Activated CD4-positive, alpha-beta T cell treated with anti-CD3 and anti-CD28 coated beads, Interleukin-2, amount 10 ng/mL, durations not matched to agents 24 days and 14 days (primary cell): ENCODE results near the gene UBA52. TPM values are rescaled to one million over a fixed set of nuclear protein-coding genes. Genes with fewer than 3 reads are reported as not detected.
A peak's percentile ranks its signal among the peaks of the same experiment; 100 is the strongest.

Experiments
- DNase-seq: peaks from one replicate; pipeline ENCODE4 v3.0.0; 2022
- H3K27ac Mint-ChIP-seq: one replicate; pipeline ENCODE4 v1.8.0; 2022; ENCODE audit warnings: mild to moderate bottlenecking, mixed read lengths
- H3K27me3 Mint-ChIP-seq: one replicate; pipeline ENCODE4 v1.8.0; 2022; ENCODE audit warnings: mixed read lengths
- H3K36me3 Mint-ChIP-seq: one replicate; pipeline ENCODE4 v1.8.0; 2022; ENCODE audit warnings: low read depth, mild to moderate bottlenecking, mixed read lengths
- H3K4me1 Mint-ChIP-seq: one replicate; pipeline ENCODE4 v1.8.0; 2021; ENCODE audit warnings: mixed read lengths
- H3K4me3 Mint-ChIP-seq: one replicate; pipeline ENCODE4 v1.8.0; 2022; ENCODE audit warnings: mild to moderate bottlenecking, moderate library complexity, mixed read lengths
- H3K9me3 Mint-ChIP-seq: one replicate; pipeline ENCODE4 v1.8.0; 2021; ENCODE audit warnings: mixed read lengths
- intact Hi-C: fragments of 100-400 bp; cut with micrococcal nuclease; formaldehyde crosslinking; loops from one replicate; pipeline ENCODE4 v1.15.1; 2023
- total RNA-seq: library from RNA; stranded (reverse); gene quantifications from 2 replicates; pipeline ENCODE4 v1.2.3, GENCODE V29; 2022

UBA52 gene
- total RNA-seq, 1 donor from 2014 or later, result 1,604 TPM

DNA sequence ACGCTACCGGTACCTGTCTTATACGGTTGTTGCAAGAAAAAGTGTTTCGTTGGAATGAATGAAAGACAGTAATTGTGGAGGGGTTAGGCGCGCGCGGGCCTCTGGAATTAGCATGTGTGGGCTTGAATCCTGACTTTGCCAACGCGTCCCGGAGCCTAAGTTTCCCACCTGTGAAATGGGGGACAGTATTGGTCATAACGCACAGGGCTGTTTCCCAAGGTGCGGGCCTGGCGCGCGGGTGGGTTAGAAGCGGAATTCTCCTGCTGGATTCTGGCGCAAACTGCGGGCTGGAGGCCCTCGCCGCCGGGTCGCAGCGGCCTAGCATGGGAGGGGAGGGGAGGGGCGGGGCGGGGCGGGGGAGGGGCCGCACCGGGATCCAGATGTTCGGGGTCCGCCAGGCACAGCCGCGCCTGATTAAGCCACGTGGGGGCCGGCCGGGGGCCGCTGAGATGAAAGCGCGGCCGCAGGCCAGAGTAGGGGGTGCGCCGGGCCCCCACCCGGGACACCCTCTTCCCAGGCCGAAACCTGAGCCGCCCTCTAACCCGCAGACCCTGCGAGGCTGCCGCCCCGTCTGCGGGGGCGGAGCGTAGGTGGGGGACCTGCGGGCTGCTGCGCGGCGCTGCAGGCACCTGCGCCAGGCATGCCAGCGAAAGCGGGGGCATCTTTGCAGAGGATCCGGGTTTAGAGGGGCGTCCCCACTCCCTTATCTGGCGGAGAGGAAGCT, 39.8 kb downstream of the UBA52 start:
- H3K36me3 Mint-ChIP-seq, result peaks cover 1% of the 10 kb centered on the region
- no peak overlapping the region for H3K27ac Mint-ChIP-seq
- no peaks in the 10 kb centered on the region for H3K9me3 Mint-ChIP-seq
- H3K27me3 Mint-ChIP-seq, result peaks cover 78% of the 10 kb centered on the region
- intact Hi-C loops, result loop anchor here (5.0 kb wide), 1 partner anchor 181 kb away; the partner anchor contains the start of gene COMP
- H3K4me1 Mint-ChIP-seq, result peaks cover 9% of the 10 kb centered on the region
- no peak for DNase-seq
- peak overlapping the region; percentile 75 for H3K4me3 Mint-ChIP-seq

DNA sequence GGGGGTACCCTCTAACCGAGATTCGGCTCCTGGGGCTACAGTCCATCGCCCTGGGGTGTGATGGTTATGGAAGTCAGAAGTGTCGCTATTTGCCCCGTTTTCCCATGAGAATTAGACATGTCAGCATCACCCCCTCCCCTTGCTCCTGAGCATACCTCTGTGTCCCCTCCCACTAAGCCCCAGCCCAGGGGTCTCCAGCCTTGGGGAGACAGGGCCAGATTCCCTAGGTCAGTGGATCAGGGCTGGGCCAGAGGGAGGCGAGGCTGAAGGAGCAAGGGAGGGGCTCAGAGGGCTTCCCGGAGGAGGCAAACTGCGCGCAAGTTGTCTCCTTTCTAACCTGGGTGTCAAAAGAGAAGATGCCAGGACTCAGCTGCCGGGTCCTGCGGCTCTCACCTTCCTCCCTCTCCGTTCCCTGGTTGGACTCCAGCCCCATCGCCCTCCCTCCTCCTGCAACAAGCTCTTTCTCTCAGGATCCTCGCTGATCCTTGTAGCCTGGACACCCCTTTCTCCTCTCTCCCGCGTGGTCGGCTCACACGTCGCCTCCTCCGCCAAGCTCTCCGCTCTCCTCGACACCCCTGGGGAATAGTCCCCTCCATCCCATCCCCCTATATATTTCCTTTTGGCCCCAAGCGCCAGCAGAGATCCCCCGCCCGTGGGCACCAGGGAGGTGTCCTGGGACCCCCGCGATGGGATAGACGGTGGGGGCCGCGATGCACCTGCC, 40.6 kb downstream of the UBA52 start:
- peaks cover 1% of the 10 kb centered on the region for H3K36me3 Mint-ChIP-seq
- no peak for DNase-seq
- peaks cover 75% of the 10 kb centered on the region for H3K27me3 Mint-ChIP-seq
- H3K4me1 Mint-ChIP-seq, result peaks cover 9% of the 10 kb centered on the region
- intact Hi-C loops, result loop anchor here (5.0 kb wide), 1 partner anchor 180 kb away; the partner anchor contains the start of gene COMP
- H3K27ac Mint-ChIP-seq, result no peak overlapping the region
- H3K4me3 Mint-ChIP-seq, result peak overlapping the region; percentile 75
- H3K9me3 Mint-ChIP-seq, result no peaks in the 10 kb centered on the region

DNA sequence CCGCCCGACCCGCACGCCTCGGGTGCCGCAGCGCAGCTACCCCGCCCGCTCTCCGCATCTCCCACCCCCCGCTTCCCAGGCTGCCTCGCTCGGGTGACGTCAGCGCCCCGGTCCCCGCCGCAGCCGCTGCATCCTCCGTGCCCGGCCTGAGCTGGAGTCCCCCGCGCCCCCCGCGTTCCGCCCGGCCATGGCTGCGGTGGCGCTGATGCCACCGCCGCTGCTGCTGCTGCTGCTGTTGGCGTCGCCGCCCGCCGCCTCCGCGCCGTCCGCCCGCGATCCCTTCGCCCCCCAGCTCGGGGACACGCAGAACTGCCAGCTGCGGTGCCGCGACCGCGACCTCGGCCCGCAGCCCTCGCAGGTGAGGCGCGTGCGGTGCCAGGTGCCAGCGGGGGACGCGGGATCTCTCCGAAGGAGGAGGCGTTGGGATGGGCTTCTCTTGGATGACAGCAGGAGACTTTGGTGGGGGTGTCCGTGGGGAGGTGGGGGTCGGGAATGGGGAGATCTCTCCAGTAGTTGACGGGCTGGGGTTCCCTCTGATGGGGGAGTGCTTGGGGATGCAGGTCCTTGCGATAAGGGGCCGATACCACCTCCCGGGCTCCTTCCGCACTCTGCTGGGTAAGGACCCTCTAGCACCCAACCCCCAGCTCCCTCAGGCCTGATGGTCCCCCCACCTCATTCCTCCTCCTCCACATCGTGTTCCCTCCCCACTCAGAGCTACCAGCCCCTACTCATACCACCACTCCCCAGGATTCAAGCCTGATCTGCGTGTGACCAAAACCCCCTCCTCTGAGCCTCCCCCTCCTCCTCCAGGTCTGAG, 41.3 kb downstream of the UBA52 start, which contains the start of gene TMEM59L:
TSS of gene TMEM59L (plus strand) at position 99 of the 817 bp plus-strand sequence. CDS start at position 188, 89 bp downstream.
- Mint-ChIP-seq H3K36me3 (peaks cover 1% of the 10 kb centered on the region), H3K9me3 (no peaks in the 10 kb centered on the region), H3K27ac (no peak within 1 kb of the TSS), H3K4me3 (peak within 1 kb of the TSS; percentile 75), H3K27me3 (peaks cover 71% of the 10 kb centered on the region), H3K4me1 (peaks cover 9% of the 10 kb centered on the region)
- intact Hi-C loops, result loop anchor here (5.0 kb wide), 1 partner anchor 179 kb away; the partner anchor contains the start of gene COMP
- DNase-seq, result peak; percentile 85

- Mint-ChIP-seq H3K4me3 (peak overlapping the region; percentile 55), H3K27me3 (peaks cover 63% of the 10 kb centered on the region), H3K36me3 (peaks cover 1% of the 10 kb centered on the region), H3K4me1 (peaks cover 9% of the 10 kb centered on the region), H3K9me3 (no peaks in the 10 kb centered on the region), H3K27ac (peak overlapping the region; percentile 25)
- intact Hi-C loops, result loop anchor here (5.0 kb wide), 1 partner anchor 179 kb away; the partner anchor contains the start of gene COMP
- no peak for DNase-seq
Observed at GRCh38 chr19:18613589-18614234, 42.1 kb downstream of the UBA52 start.

GRCh38 chr19:18616023-18616422, 44.4 kb downstream of the UBA52 start:
- DNase-seq, result no peak
- Mint-ChIP-seq H3K4me1 (peaks cover 8% of the 10 kb centered on the region), H3K36me3 (peaks cover 1% of the 10 kb centered on the region), H3K4me3 (no peak overlapping the region), H3K9me3 (no peaks in the 10 kb centered on the region), H3K27me3 (peaks cover 45% of the 10 kb centered on the region), H3K27ac (no peak overlapping the region)
- intact Hi-C loops, result no loop called here

DNA sequence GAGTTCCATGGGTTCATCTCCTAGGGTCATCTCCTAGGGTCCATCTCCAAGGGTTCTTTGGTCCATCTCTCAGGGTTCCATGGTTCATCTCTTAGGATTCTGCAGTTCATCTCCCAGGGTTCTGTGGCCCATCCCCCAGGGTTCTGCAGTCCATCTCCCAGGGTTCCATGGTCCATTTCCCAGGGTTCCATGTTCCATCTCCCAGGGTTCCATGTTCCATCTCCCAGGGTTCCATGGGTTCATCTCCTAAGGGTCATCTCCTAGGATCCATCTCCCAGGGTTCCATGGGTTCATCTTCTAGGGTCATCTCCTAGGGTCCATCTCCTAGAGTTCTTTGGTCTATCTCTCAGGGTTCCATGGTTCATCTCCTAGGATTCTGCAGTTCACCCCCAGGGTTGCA, 45.9 kb downstream of the UBA52 start:
- intact Hi-C loops, result no loop called here
- Mint-ChIP-seq H3K27me3 (peaks cover 33% of the 10 kb centered on the region), H3K9me3 (no peaks in the 10 kb centered on the region), H3K4me3 (no peak overlapping the region), H3K4me1 (peaks cover 1% of the 10 kb centered on the region), H3K27ac (no peak overlapping the region), H3K36me3 (no peaks in the 10 kb centered on the region)
- DNase-seq, result no peak

GRCh38 chr19:18618236-18618635, 46.6 kb downstream of the UBA52 start:
- Mint-ChIP-seq H3K4me3 (no peak overlapping the region), H3K4me1 (peaks cover 1% of the 10 kb centered on the region), H3K9me3 (no peaks in the 10 kb centered on the region), H3K27me3 (peaks cover 31% of the 10 kb centered on the region), H3K27ac (no peak overlapping the region), H3K36me3 (no peaks in the 10 kb centered on the region)
- intact Hi-C loops, result no loop called here
- DNase-seq, result no peak

DNA sequence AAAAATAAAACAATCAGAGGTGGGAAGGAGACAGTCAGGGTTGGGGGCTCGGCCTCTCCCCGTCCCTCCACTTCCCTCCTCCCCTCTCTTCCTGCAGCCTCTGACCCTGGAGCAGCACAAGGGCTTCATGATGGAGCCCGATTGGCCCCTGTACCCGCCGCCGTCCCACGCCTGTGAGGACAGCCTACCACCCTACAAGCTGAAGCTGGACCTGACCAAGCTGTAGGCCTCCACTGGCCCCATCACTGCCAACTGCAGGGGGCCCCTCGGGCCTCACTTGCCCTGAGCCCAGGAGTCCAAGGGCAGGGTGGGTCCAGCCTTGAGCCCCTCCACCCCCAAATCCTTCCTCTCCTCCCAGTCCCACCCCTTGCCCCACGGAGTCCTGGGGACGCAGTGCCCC, 48.7 kb downstream of the UBA52 start:
- Mint-ChIP-seq H3K9me3 (no peaks in the 10 kb centered on the region), H3K27ac (no peak overlapping the region), H3K4me3 (no peak overlapping the region), H3K4me1 (peaks cover 1% of the 10 kb centered on the region), H3K27me3 (peaks cover 12% of the 10 kb centered on the region), H3K36me3 (no peaks in the 10 kb centered on the region)
- no peak for DNase-seq
- intact Hi-C loops, result no loop called here

GRCh38 chr19:18620902-18621301, 49.2 kb downstream of the UBA52 start:
- Mint-ChIP-seq H3K36me3 (no peaks in the 10 kb centered on the region), H3K9me3 (no peaks in the 10 kb centered on the region), H3K27me3 (peaks cover 8% of the 10 kb centered on the region), H3K4me1 (peaks cover 1% of the 10 kb centered on the region), H3K27ac (no peak overlapping the region), H3K4me3 (no peak overlapping the region)
- no peak for DNase-seq
- intact Hi-C loops, result no loop called here

DNA sequence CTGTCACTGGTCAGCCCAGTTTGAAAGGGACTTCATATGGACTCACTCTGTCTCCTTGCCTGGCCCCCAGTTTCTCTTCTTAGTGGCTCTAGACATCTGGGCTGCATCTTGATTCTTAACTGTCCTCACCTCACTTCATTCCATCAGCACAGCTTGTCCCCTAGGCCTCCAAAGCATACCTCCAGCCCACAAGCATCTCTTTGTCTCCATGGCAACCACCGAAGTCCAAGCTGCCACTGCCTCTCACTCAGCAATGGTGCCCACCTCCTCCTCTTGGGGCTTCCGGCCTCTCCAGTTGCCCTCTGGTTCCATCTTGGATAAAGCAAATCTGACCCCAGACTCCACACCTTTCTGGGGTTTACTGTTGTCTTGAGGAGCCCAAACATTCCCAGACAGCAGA, 55.2 kb downstream of the UBA52 start:
- DNase-seq, result no peak
- Mint-ChIP-seq H3K27ac (no peak overlapping the region), H3K9me3 (no peaks in the 10 kb centered on the region), H3K4me1 (peaks cover 1% of the 10 kb centered on the region), H3K27me3 (peaks cover 8% of the 10 kb centered on the region), H3K36me3 (no peaks in the 10 kb centered on the region), H3K4me3 (no peak overlapping the region)
- intact Hi-C loops, result no loop called here

Other genes starting within 250 kb of the UBA52 start
- gene LSM4, start 248.8 kb upstream of the UBA52 start, total RNA-seq, result 217 and 225 TPM in 2 replicates
- gene PGPEP1, start 231.3 kb upstream of the UBA52 start, total RNA-seq, result 14.6 and 18.5 TPM in 2 replicates
- gene GDF15, start 185.7 kb upstream of the UBA52 start, total RNA-seq, result 0.26 TPM in 1 of 2 replicates, not detected in the other
- not detected in 2 replicates for gene LRRC25, start 174.2 kb upstream of the UBA52 start, total RNA-seq
- 154 TPM in 2 replicates for gene SSBP4, start 152.5 kb upstream of the UBA52 start, total RNA-seq
- 9.9 and 10.9 TPM in 2 replicates for gene ISYNA1, start 133.7 kb upstream of the UBA52 start, total RNA-seq
- gene ELL, start 49.8 kb upstream of the UBA52 start, total RNA-seq, result 25.5 and 27.8 TPM in 2 replicates
- gene FKBP8, start 28.3 kb upstream of the UBA52 start, total RNA-seq, result 170 and 173 TPM in 2 replicates
- 124 and 134 TPM in 2 replicates for gene KXD1, start 14.0 kb upstream of the UBA52 start, total RNA-seq
- gene REX1BD, start 16.9 kb downstream of the UBA52 start, total RNA-seq, result 130 and 138 TPM in 2 replicates
- not detected in 2 replicates for gene CRLF1, start 34.9 kb downstream of the UBA52 start, total RNA-seq
- gene TMEM59L, start 41.0 kb downstream of the UBA52 start, total RNA-seq, result not detected in 2 replicates
- 12.1 and 14.0 TPM in 2 replicates for gene KLHL26, start 65.2 kb downstream of the UBA52 start, total RNA-seq
- gene CRTC1, start 111.8 kb downstream of the UBA52 start, total RNA-seq, result 7.1 and 7.2 TPM in 2 replicates
- gene COMP, start 219.4 kb downstream of the UBA52 start, total RNA-seq, result not detected in 2 replicates